Thyroid gland (tissue), 4 donors: ENCODE measurements around the gene COL23A1. TPM values are rescaled to one million over a fixed set of nuclear protein-coding genes. Genes with fewer than 3 reads are reported as not detected.

Source experiments
- DNase-seq, 2 donors: peaks; one replicate each; pipeline ENCODE4 v3.0.0-alpha.2; 2019
- H3K27ac ChIP-seq, 3 donors: fragments of 200-600 bp; sonication (generic); 1 replicate in 2 of 3; 2 replicates in 1 of 3; pipeline ENCODE4 v1.5.1; 2016 to 2019; ENCODE audit warnings: mild to moderate bottlenecking in 1 of 3, moderate library complexity in 1 of 3
- H3K27me3 ChIP-seq: fragments of 200-600 bp; sonication (generic); one replicate; pipeline ENCODE4 v1.5.1; 2019
- H3K36me3 ChIP-seq, 2 donors: fragments of 200-600 bp; sonication (generic); one replicate each; pipeline ENCODE4 v1.5.1; 2016 to 2019
- H3K4me1 ChIP-seq, 2 donors: fragments of 200-600 bp; sonication (generic); one replicate each; pipeline ENCODE4 v1.5.1; 2017 to 2019
- H3K4me3 ChIP-seq, 3 donors: fragments of 200-600 bp; sonication (generic); replicated peaks in 1 of 3; 1 replicate in 2 of 3; 2 replicates in 1 of 3; pipeline ENCODE4 v1.5.1; 2016; ENCODE audit warnings: mild to moderate bottlenecking in 1 of 3
- H3K9me3 ChIP-seq: fragments of 200-600 bp; sonication (generic); one replicate; pipeline ENCODE4 v1.5.1; 2017
- POLR2A ChIP-seq, 2 donors: fragments of 450-650 bp; IDR thresholded peaks; one replicate each; pipeline ENCODE4 v1.6.1; 2017; ENCODE audit warnings: antibody characterized with exemption in 2 of 2, mild to moderate bottlenecking in 2 of 2, moderate library complexity in 1 of 2
- WGBS, 2 donors: methylation state at CpG; one replicate each; pipeline ENCODE4 v1.1.5; 2017; 5-methylcytosine and 5-hydroxymethylcytosine counted together
- intact Hi-C: fragments of 100-400 bp; cut with DNase I; formaldehyde crosslinking; loops from one replicate; pipeline ENCODE4 v1.15.1; 2023
- total RNA-seq, 4 donors: library from RNA; depleted of rRNA; stranded (reverse); fragments of >200 nt; gene quantifications; one replicate each; pipeline ENCODE4 v1.2.3, GENCODE V29; 2016
- TF ChIP-seq, protein P1 (sequence below), 6 experiments: fragments of 200-600 bp in 3 of 6; fragments of 450-650 bp in 3 of 6; sonication (generic) in 3 of 6; IDR thresholded peaks; one replicate each; pipeline ENCODE4 v1.5.1; 2016 to 2019; ENCODE audit warnings: antibody characterized with exemption in 6 of 6, mild to moderate bottlenecking in 2 of 6, inconsistent platforms in 1 of 6, moderate library complexity in 1 of 6

COL23A1 gene
- total RNA-seq, 4 donors from 2014 or later = 76.6 to 108 (median 95.7) TPM

DNA sequence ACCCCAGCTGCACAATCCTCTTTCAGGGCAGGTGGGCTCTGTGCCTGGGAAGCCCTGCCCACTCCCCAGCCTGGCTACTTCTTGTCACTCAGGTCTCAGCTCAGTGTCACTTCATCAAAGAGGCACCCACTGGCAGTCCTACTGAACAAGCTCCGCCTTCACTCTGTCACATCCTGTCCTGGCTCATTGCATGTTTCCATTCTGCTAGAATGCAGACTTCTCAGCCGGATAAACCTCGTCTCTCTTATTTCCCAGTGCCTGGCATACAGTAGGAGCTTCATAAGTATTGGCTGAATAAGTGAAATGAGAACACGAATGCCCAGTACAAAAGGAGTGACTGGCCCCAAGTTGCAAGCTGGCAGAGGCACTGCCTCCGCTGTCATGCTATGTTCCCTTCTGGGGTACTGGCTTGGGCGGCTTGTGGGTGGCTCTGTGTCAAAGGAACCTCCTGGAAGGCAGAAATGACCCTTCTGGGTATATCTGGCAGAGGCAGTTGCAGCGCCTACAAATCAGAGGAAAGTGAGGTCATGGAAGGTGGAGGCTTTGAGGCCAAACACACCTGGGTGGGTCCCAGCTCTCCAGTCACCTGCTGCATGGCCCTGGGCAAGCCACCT is 259.3 kb downstream of the COL23A1 start:
- TF ChIP-seq, protein P1, sequence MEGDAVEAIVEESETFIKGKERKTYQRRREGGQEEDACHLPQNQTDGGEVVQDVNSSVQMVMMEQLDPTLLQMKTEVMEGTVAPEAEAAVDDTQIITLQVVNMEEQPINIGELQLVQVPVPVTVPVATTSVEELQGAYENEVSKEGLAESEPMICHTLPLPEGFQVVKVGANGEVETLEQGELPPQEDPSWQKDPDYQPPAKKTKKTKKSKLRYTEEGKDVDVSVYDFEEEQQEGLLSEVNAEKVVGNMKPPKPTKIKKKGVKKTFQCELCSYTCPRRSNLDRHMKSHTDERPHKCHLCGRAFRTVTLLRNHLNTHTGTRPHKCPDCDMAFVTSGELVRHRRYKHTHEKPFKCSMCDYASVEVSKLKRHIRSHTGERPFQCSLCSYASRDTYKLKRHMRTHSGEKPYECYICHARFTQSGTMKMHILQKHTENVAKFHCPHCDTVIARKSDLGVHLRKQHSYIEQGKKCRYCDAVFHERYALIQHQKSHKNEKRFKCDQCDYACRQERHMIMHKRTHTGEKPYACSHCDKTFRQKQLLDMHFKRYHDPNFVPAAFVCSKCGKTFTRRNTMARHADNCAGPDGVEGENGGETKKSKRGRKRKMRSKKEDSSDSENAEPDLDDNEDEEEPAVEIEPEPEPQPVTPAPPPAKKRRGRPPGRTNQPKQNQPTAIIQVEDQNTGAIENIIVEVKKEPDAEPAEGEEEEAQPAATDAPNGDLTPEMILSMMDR (IDR thresholded peaks at IDR 0.05) = no peak
- TF ChIP-seq POLR2A (IDR thresholded peaks at IDR 0.05) = no peak
- Histone ChIP-seq H3K36me3 (no peaks in the 10 kb centered on the region), H3K4me1 (peaks cover 41 to 53% of the 10 kb centered on the region in 2 donors), H3K27ac (peak overlapping the region; percentile 90 to 94 (median 91)), H3K4me3 (no peak overlapping the region), H3K9me3 (no peaks in the 10 kb centered on the region), H3K27me3 (no peaks in the 10 kb centered on the region)
- intact Hi-C loops = no loop called here
- DNase-seq = peak; percentile 56 to 57
- WGBS, 2 donors = 74 to 75% methylated on average over 7 of the region's 7 CpGs

DNA sequence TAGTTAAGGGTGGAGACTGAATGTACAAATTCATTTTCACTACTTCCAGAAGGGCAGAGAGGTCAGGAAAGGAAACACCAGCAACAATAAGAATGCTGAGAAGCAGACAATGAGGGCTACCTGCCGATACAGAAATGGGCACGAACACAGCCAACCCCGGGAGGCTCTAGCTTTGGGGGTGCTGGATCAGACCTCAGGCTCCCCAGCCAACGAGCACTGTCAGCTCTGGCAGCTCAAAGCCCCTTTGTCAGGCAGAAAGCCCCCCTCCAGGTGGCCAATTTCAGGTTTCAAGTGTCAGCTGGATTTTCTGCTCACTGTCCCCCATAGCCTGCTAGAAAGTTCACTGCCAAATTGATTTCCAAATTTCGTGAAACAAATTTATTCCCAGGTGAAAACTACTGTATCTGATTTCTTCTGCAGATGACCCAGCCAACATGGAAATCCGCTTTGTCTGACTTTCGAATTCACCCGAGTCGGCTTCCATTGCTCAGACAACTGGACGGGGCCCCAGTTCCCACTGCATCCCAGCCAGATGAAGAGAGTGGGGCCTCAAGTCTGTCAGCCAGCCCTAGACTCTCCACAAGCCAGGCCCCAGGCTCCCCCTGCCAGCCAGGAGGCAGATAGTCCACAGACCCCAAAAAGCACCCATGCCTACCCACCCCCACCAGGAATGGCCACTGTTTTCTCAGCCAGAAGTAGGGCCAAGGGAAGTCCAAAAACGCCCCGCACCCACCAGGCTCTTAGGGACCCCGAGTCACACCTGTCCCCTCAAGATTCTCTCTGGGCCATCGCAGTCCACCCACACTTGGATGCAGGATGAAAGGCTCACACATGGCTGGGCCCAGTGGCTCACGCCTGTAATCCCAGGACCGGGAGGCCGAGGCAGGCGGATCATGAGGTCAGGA is 261.1 kb downstream of the COL23A1 start:
- no peak for TF ChIP-seq POLR2A (IDR thresholded peaks at IDR 0.05)
- TF ChIP-seq, protein P1 (IDR thresholded peaks at IDR 0.05) = no peak
- peaks cover 59 to 71% of the 10 kb centered on the region in 2 donors for H3K4me1 ChIP-seq
- no peaks in the 10 kb centered on the region for H3K9me3 ChIP-seq
- no peaks in the 10 kb centered on the region for H3K27me3 ChIP-seq
- peak overlapping the region; percentile 22 to 91 (median 49) for H3K27ac ChIP-seq
- no peak overlapping the region for H3K4me3 ChIP-seq
- H3K36me3 ChIP-seq = no peaks in the 10 kb centered on the region
- 80 to 86% methylated on average over 15 to 18 of the region's 18 CpGs for WGBS, 2 donors
- no peak for DNase-seq
- intact Hi-C loops = loop anchor here (5.0 kb wide), 1 partner anchor 42 kb away; no protein-coding TSS in a partner anchor

GRCh38 chr5:178327931-178328711 is 262.1 kb downstream of the COL23A1 start:
- intact Hi-C loops = loop anchor here (5.0 kb wide), 1 partner anchor 41 kb away; no protein-coding TSS in a partner anchor
- no peak overlapping the region for H3K4me3 ChIP-seq
- H3K36me3 ChIP-seq = no peaks in the 10 kb centered on the region
- 77 to 89% methylated on average over 18 of the region's 18 CpGs for WGBS, 2 donors
- H3K9me3 ChIP-seq = no peaks in the 10 kb centered on the region
- DNase-seq = no peak
- no peaks in the 10 kb centered on the region for H3K27me3 ChIP-seq
- H3K4me1 ChIP-seq = peaks cover 66 to 76% of the 10 kb centered on the region in 2 donors
- TF ChIP-seq, protein P1 (IDR thresholded peaks at IDR 0.05) = no peak
- TF ChIP-seq POLR2A (IDR thresholded peaks at IDR 0.05) = no peak
- H3K27ac ChIP-seq = peak overlapping the region in 1 of 3 donors; percentile 95

DNA sequence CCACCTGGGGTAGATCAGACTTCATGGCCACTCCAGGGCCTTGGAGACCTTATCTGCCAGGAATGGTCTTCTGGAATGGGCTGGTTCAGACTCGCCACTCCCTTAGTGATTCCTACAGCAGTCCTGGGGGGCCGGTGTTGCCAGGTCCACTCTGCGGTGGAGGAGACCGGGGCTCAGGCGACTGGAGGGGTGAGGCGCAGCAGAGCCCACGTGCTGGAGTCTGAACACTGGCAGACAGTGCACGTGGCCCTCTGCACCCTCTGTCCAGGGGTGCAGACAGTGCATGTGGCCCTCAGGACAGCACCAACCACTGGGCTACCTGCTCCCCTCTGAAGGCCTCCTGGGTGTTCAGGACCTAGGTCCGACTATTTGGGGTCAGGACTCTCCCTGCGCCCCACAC is 262.7 kb downstream of the COL23A1 start:
- Histone ChIP-seq H3K9me3 (no peaks in the 10 kb centered on the region), H3K36me3 (no peaks in the 10 kb centered on the region), H3K4me3 (no peak overlapping the region), H3K27ac (peak overlapping the region in 2 of 3 donors; percentile 95 to 96), H3K4me1 (peaks cover 59 to 69% of the 10 kb centered on the region in 2 donors), H3K27me3 (no peaks in the 10 kb centered on the region)
- 91% methylated on average over 8 of the region's 10 CpGs; no CpG with 5 or more reads in 1 of the 2 donors for WGBS, 2 donors
- no peak for TF ChIP-seq POLR2A (IDR thresholded peaks at IDR 0.05)
- TF ChIP-seq, protein P1 (IDR thresholded peaks at IDR 0.05) = no peak
- no peak for DNase-seq
- intact Hi-C loops = loop anchor here (5.0 kb wide), 1 partner anchor 40 kb away; no protein-coding TSS in a partner anchor
